ENCODE data around the gene MMS19.

MMS19 gene

GRCh38 chr10:97465982-97466381 is 32.2 kb downstream of the MMS19 start:
- peak overlapping the region; percentile 63 for H3K27ac ChIP-seq (ENCODE audit: poor library complexity, severe bottlenecking)
- no peaks in the 10 kb centered on the region for H3K9me3 ChIP-seq (ENCODE audit: severe bottlenecking)
- peaks cover 18% of the 10 kb centered on the region for H3K4me1 ChIP-seq (ENCODE audit: insufficient read depth, poor library complexity, severe bottlenecking)
- no peak for ATAC-seq (ENCODE audit: low read depth)
- H3K36me3 ChIP-seq (ENCODE audit: low read depth), result peaks cover 96% of the 10 kb centered on the region
- no peaks in the 10 kb centered on the region for H3K27me3 ChIP-seq (ENCODE audit: insufficient read depth, poor library complexity, severe bottlenecking)
- DNase-seq (ENCODE audit: low spot score), result no peak
- no peak for TF ChIP-seq CTCF (IDR thresholded peaks at IDR 0.05; ENCODE audit: poor library complexity, severe bottlenecking)
- no peak overlapping the region for H3K4me3 ChIP-seq (ENCODE audit: severe bottlenecking)

GRCh38 chr10:97464226-97464625 is 34.0 kb downstream of the MMS19 start:
- no peak for DNase-seq (ENCODE audit: low spot score)
- no peak for TF ChIP-seq CTCF (IDR thresholded peaks at IDR 0.05; ENCODE audit: poor library complexity, severe bottlenecking)
- ATAC-seq (ENCODE audit: low read depth), result no peak; the same call in 2 of the 3 replicates
- Histone ChIP-seq H3K36me3 (ENCODE audit: low read depth) (peaks cover 96% of the 10 kb centered on the region), H3K4me1 (ENCODE audit: insufficient read depth, poor library complexity, severe bottlenecking) (peaks cover 18% of the 10 kb centered on the region), H3K9me3 (ENCODE audit: severe bottlenecking) (no peaks in the 10 kb centered on the region), H3K27me3 (ENCODE audit: insufficient read depth, poor library complexity, severe bottlenecking) (no peaks in the 10 kb centered on the region), H3K4me3 (ENCODE audit: severe bottlenecking) (no peak overlapping the region), H3K27ac (ENCODE audit: poor library complexity, severe bottlenecking) (peak overlapping the region; percentile 63)

GRCh38 chr10:97463363-97464132 is 34.7 kb downstream of the MMS19 start:
- peaks cover 96% of the 10 kb centered on the region for H3K36me3 ChIP-seq (ENCODE audit: low read depth)
- peaks cover 14% of the 10 kb centered on the region for H3K4me1 ChIP-seq (ENCODE audit: insufficient read depth, poor library complexity, severe bottlenecking)

GRCh38 chr10:97462309-97462708 is 35.9 kb downstream of the MMS19 start:
- no peak for TF ChIP-seq CTCF (IDR thresholded peaks at IDR 0.05; ENCODE audit: poor library complexity, severe bottlenecking)
- H3K36me3 ChIP-seq (ENCODE audit: low read depth), result peaks cover 95% of the 10 kb centered on the region
- no peaks in the 10 kb centered on the region for H3K9me3 ChIP-seq (ENCODE audit: severe bottlenecking)
- H3K27ac ChIP-seq (ENCODE audit: poor library complexity, severe bottlenecking), result no peak overlapping the region
- DNase-seq (ENCODE audit: low spot score), result no peak
- H3K27me3 ChIP-seq (ENCODE audit: insufficient read depth, poor library complexity, severe bottlenecking), result no peaks in the 10 kb centered on the region
- no peak overlapping the region for H3K4me3 ChIP-seq (ENCODE audit: severe bottlenecking)
- ATAC-seq (ENCODE audit: low read depth), result no peak
- peaks cover 5% of the 10 kb centered on the region for H3K4me1 ChIP-seq (ENCODE audit: insufficient read depth, poor library complexity, severe bottlenecking)

More at GRCh38 chr10:97463363-97464132, 34.7 kb downstream of the MMS19 start:
- DNase-seq (ENCODE audit: low spot score), result no peak
- Histone ChIP-seq H3K4me3 (ENCODE audit: severe bottlenecking) (no peak overlapping the region), H3K27me3 (ENCODE audit: insufficient read depth, poor library complexity, severe bottlenecking) (no peaks in the 10 kb centered on the region), H3K27ac (ENCODE audit: poor library complexity, severe bottlenecking) (peak overlapping the region; percentile 63), H3K9me3 (ENCODE audit: severe bottlenecking) (no peaks in the 10 kb centered on the region)
- ATAC-seq (ENCODE audit: low read depth), result peak; percentile 71
- TF ChIP-seq CTCF (IDR thresholded peaks at IDR 0.05; ENCODE audit: poor library complexity, severe bottlenecking), result peak; percentile 93

- Histone ChIP-seq H3K36me3 (ENCODE audit: low read depth) (peaks cover 95% of the 10 kb centered on the region), H3K9me3 (ENCODE audit: severe bottlenecking) (no peaks in the 10 kb centered on the region), H3K4me3 (ENCODE audit: severe bottlenecking) (no peak overlapping the region), H3K4me1 (ENCODE audit: insufficient read depth, poor library complexity, severe bottlenecking) (peaks cover 2% of the 10 kb centered on the region), H3K27ac (ENCODE audit: poor library complexity, severe bottlenecking) (no peak overlapping the region), H3K27me3 (ENCODE audit: insufficient read depth, poor library complexity, severe bottlenecking) (no peaks in the 10 kb centered on the region)
- ATAC-seq (ENCODE audit: low read depth), result no peak
- no peak for DNase-seq (ENCODE audit: low spot score)
- TF ChIP-seq CTCF (IDR thresholded peaks at IDR 0.05; ENCODE audit: poor library complexity, severe bottlenecking), result no peak
Measured at GRCh38 chr10:97459933-97460332, 38.3 kb downstream of the MMS19 start.
